Measurements from ENCODE around the gene GAPT.
A peak's percentile ranks its signal among the peaks of the same experiment; 100 is the strongest.

GAPT gene

GRCh38 chr5:58455480-58455879 is 35.8 kb upstream of the GAPT start:
- Histone ChIP-seq H3K27ac (ENCODE audit: low read length) (no peak overlapping the region), H3K36me3 (ENCODE audit: control insufficient read depth, low read depth, low read length) (peaks cover 43% of the 10 kb centered on the region), H3K4me1 (ENCODE audit: control insufficient read depth, low read depth, low read length) (peaks cover 4% of the 10 kb centered on the region), H3K4me3 (ENCODE audit: low read length) (no peak overlapping the region), H3K9me3 (ENCODE audit: control insufficient read depth, low read depth, low read length) (no peaks in the 10 kb centered on the region), H3K9ac (ENCODE audit: low read length) (no peak overlapping the region), H3K27me3 (ENCODE audit: control insufficient read depth, insufficient read depth, low read length) (peaks cover 14% of the 10 kb centered on the region)

DNA sequence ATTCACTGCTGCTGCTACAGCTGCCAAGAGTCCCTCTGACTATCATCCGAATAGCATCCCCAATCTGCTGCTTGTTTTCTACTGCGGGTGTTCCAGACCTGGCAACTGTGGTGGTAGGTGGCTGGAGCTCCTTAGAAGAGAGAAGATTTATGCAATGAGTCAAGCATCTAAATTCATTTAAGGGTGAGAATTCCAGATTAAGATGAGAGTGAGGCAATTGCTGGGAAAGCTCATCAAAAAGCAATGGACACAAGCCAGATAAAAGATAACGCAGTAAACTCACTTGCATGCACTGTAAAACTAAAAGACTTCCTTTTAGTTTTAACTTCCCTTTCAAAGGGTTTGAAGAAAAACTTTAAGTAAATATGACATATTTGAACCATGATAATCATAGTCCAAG is 35.2 kb upstream of the GAPT start:
- H3K9me3 ChIP-seq (ENCODE audit: control insufficient read depth, low read depth, low read length), result no peaks in the 10 kb centered on the region
- H3K27me3 ChIP-seq (ENCODE audit: control insufficient read depth, insufficient read depth, low read length), result peaks cover 14% of the 10 kb centered on the region
- H3K4me1 ChIP-seq (ENCODE audit: control insufficient read depth, low read depth, low read length), result peaks cover 4% of the 10 kb centered on the region
- H3K36me3 ChIP-seq (ENCODE audit: control insufficient read depth, low read depth, low read length), result peaks cover 43% of the 10 kb centered on the region
- no peak overlapping the region for H3K4me3 ChIP-seq (ENCODE audit: low read length)
- H3K9ac ChIP-seq (ENCODE audit: low read length), result no peak overlapping the region
- H3K27ac ChIP-seq (ENCODE audit: low read length), result no peak overlapping the region

- Histone ChIP-seq H3K27me3 (ENCODE audit: control insufficient read depth, insufficient read depth, low read length) (peaks cover 14% of the 10 kb centered on the region), H3K9me3 (ENCODE audit: control insufficient read depth, low read depth, low read length) (no peaks in the 10 kb centered on the region), H3K27ac (ENCODE audit: low read length) (no peak overlapping the region), H3K4me1 (ENCODE audit: control insufficient read depth, low read depth, low read length) (peaks cover 4% of the 10 kb centered on the region), H3K36me3 (ENCODE audit: control insufficient read depth, low read depth, low read length) (peaks cover 43% of the 10 kb centered on the region), H3K9ac (ENCODE audit: low read length) (no peak overlapping the region), H3K4me3 (ENCODE audit: low read length) (no peak overlapping the region)
These were observed 34.7 kb upstream of the GAPT start for GRCh38 chr5:58456486-58456885.

GRCh38 chr5:58457050-58457449 is 34.2 kb upstream of the GAPT start:
- Histone ChIP-seq H3K27me3 (ENCODE audit: control insufficient read depth, insufficient read depth, low read length) (peaks cover 14% of the 10 kb centered on the region), H3K9me3 (ENCODE audit: control insufficient read depth, low read depth, low read length) (no peaks in the 10 kb centered on the region), H3K4me1 (ENCODE audit: control insufficient read depth, low read depth, low read length) (peaks cover 8% of the 10 kb centered on the region), H3K27ac (ENCODE audit: low read length) (no peak overlapping the region), H3K36me3 (ENCODE audit: control insufficient read depth, low read depth, low read length) (peaks cover 43% of the 10 kb centered on the region), H3K4me3 (ENCODE audit: low read length) (no peak overlapping the region), H3K9ac (ENCODE audit: low read length) (no peak overlapping the region)

GRCh38 chr5:58458141-58458742 is 33.0 kb upstream of the GAPT start:
- H3K9ac ChIP-seq (ENCODE audit: low read length), result peak overlapping the region; percentile 48
- no peaks in the 10 kb centered on the region for H3K9me3 ChIP-seq (ENCODE audit: control insufficient read depth, low read depth, low read length)
- peaks cover 14% of the 10 kb centered on the region for H3K27me3 ChIP-seq (ENCODE audit: control insufficient read depth, insufficient read depth, low read length)
- H3K36me3 ChIP-seq (ENCODE audit: control insufficient read depth, low read depth, low read length), result peaks cover 42% of the 10 kb centered on the region
- peaks cover 13% of the 10 kb centered on the region for H3K4me1 ChIP-seq (ENCODE audit: control insufficient read depth, low read depth, low read length)
- peak overlapping the region; percentile 80 for H3K4me3 ChIP-seq (ENCODE audit: low read length)
- H3K27ac ChIP-seq (ENCODE audit: low read length), result no peak overlapping the region

GRCh38 chr5:58458743-58459145 is 32.5 kb upstream of the GAPT start:
- Histone ChIP-seq H3K9ac (ENCODE audit: low read length) (peak overlapping the region; percentile 48), H3K36me3 (ENCODE audit: control insufficient read depth, low read depth, low read length) (peaks cover 37% of the 10 kb centered on the region), H3K9me3 (ENCODE audit: control insufficient read depth, low read depth, low read length) (no peaks in the 10 kb centered on the region), H3K4me1 (ENCODE audit: control insufficient read depth, low read depth, low read length) (peaks cover 13% of the 10 kb centered on the region), H3K27me3 (ENCODE audit: control insufficient read depth, insufficient read depth, low read length) (peaks cover 14% of the 10 kb centered on the region), H3K4me3 (ENCODE audit: low read length) (peak overlapping the region; percentile 80), H3K27ac (ENCODE audit: low read length) (no peak overlapping the region)

GRCh38 chr5:58459146-58460001 is 31.9 kb upstream of the GAPT start:
- Histone ChIP-seq H3K27ac (ENCODE audit: low read length) (no peak overlapping the region), H3K4me1 (ENCODE audit: control insufficient read depth, low read depth, low read length) (peaks cover 13% of the 10 kb centered on the region), H3K36me3 (ENCODE audit: control insufficient read depth, low read depth, low read length) (peaks cover 31% of the 10 kb centered on the region), H3K4me3 (ENCODE audit: low read length) (peak overlapping the region; percentile 80), H3K9me3 (ENCODE audit: control insufficient read depth, low read depth, low read length) (no peaks in the 10 kb centered on the region), H3K27me3 (ENCODE audit: control insufficient read depth, insufficient read depth, low read length) (peaks cover 14% of the 10 kb centered on the region), H3K9ac (ENCODE audit: low read length) (peak overlapping the region; percentile 48)

DNA sequence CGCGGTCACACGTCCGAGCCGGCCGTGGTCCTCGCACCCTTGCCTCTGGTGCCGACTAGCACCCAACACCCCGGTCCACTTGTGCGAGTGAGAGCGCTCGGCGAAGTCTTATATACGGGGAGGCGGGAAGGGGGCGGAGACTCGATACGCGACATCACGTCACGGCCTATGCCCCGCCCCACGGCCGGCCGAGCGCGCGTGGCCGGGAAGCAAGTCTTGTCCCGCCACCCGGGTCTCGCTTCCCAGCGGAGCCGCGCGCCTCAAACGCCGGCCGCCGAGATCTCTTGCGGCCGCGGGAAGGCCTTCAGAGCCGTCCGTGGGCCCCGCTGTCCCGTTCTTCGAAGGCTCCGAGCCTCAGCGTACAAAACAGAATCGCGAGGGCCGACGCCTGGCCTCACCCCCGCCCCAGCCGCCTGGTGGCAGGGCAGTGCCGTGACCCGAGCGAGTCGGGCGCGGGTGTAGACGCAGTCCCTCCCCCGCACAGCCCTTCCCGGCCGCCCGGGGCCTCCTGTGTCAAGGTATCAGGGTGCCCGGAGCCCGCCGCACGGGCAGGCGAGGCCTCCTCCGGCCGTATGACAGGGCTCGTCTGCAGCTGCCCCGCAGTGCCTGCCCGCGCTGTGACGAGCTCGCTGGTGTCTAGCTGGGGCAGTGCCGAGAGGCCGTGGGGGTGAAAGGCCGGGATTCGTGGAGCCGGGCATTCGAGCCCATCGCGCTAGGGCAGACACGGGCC is 31.1 kb upstream of the GAPT start, which contains the start of gene PLK2:
Gene PLK2, minus strand, starts transcription at position 85 of the 730 bp plus-strand sequence. CDS start 127 bp downstream, outside the sequence.
- Histone ChIP-seq H3K9me3 (ENCODE audit: control insufficient read depth, low read depth, low read length) (no peaks in the 10 kb centered on the region), H3K9ac (ENCODE audit: low read length) (peak within 1 kb of the TSS; percentile 48), H3K36me3 (ENCODE audit: control insufficient read depth, low read depth, low read length) (peaks cover 23% of the 10 kb centered on the region), H3K27me3 (ENCODE audit: control insufficient read depth, insufficient read depth, low read length) (peaks cover 14% of the 10 kb centered on the region), H3K4me1 (ENCODE audit: control insufficient read depth, low read depth, low read length) (peaks cover 13% of the 10 kb centered on the region), H3K27ac (ENCODE audit: low read length) (no peak within 1 kb of the TSS), H3K4me3 (ENCODE audit: low read length) (peak within 1 kb of the TSS; percentile 80)

DNA sequence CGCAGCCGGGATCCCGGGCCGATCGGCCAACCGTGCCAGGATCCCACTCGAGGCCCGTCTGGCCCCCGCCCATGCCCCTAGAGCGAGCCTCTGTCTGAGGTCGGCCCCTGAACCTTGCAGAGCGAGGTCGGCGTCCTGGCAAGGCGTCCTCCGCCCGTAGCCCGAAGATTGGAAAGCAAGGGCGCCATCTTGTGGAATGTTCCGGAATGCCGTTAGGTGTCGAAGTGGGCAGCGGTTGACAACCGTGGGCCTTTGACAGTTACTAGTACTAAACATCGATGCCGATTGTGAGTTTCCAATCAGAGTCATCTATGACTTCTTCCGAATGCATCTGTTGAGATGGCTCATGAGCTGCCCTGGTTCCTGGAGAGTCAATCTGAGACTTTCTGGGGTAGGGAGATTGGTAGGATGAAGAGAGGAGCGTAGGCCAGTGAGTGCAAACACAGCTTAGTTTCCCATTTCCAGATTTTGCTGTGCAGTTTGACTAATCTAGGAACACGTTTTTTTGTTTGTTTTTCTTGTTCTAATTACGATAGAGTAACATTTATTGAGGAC is 30.4 kb upstream of the GAPT start:
- Histone ChIP-seq H3K36me3 (ENCODE audit: control insufficient read depth, low read depth, low read length) (peaks cover 16% of the 10 kb centered on the region), H3K9me3 (ENCODE audit: control insufficient read depth, low read depth, low read length) (no peaks in the 10 kb centered on the region), H3K27me3 (ENCODE audit: control insufficient read depth, insufficient read depth, low read length) (peaks cover 14% of the 10 kb centered on the region), H3K9ac (ENCODE audit: low read length) (no peak overlapping the region), H3K4me1 (ENCODE audit: control insufficient read depth, low read depth, low read length) (peaks cover 13% of the 10 kb centered on the region), H3K4me3 (ENCODE audit: low read length) (peak overlapping the region; percentile 80), H3K27ac (ENCODE audit: low read length) (no peak overlapping the region)

DNA sequence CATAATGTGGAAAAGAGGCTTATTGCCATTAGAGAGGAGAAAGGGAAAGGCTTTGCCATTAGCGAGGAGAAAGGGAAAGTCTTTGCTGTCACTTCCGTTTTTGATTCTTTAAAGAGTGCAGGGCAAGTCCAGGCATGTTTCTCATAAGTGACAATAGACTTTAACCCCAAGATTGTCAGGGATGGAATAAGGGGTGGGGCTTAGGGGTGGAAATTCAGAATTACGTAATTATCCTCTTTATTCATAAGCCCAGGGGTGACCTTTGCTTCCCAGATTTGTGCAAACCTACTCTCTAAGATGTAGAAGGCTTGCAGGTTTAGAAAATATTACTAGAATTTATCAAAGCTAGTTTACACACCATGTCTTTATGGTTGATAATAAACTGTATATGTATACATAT is 29.1 kb upstream of the GAPT start:
- Histone ChIP-seq H3K4me3 (ENCODE audit: low read length) (no peak overlapping the region), H3K9me3 (ENCODE audit: control insufficient read depth, low read depth, low read length) (no peaks in the 10 kb centered on the region), H3K27me3 (ENCODE audit: control insufficient read depth, insufficient read depth, low read length) (peaks cover 14% of the 10 kb centered on the region), H3K4me1 (ENCODE audit: control insufficient read depth, low read depth, low read length) (peaks cover 15% of the 10 kb centered on the region), H3K36me3 (ENCODE audit: control insufficient read depth, low read depth, low read length) (peaks cover 4% of the 10 kb centered on the region), H3K9ac (ENCODE audit: low read length) (no peak overlapping the region), H3K27ac (ENCODE audit: low read length) (no peak overlapping the region)

GRCh38 chr5:58462623-58463230 is 28.5 kb upstream of the GAPT start:
- Histone ChIP-seq H3K9me3 (ENCODE audit: control insufficient read depth, low read depth, low read length) (no peaks in the 10 kb centered on the region), H3K9ac (ENCODE audit: low read length) (no peak overlapping the region), H3K27ac (ENCODE audit: low read length) (no peak overlapping the region), H3K4me1 (ENCODE audit: control insufficient read depth, low read depth, low read length) (peaks cover 21% of the 10 kb centered on the region), H3K4me3 (ENCODE audit: low read length) (no peak overlapping the region), H3K27me3 (ENCODE audit: control insufficient read depth, insufficient read depth, low read length) (peaks cover 14% of the 10 kb centered on the region), H3K36me3 (ENCODE audit: control insufficient read depth, low read depth, low read length) (no peaks in the 10 kb centered on the region)

All from iPS-18a (cell line).